K562 (cell line): ENCODE results near the gene IL1B. TPM values are rescaled to one million over a fixed set of nuclear protein-coding genes. Genes with fewer than 3 reads are reported as not detected.

ENCODE experiments used
- CHCHD3 ChIP-seq: fragments of 250-450 bp; sonication (Bioruptor Pico); IDR thresholded peaks from 2 replicates; pipeline ENCODE4 v2.1.2; 2022; ENCODE audit warnings: mild to moderate bottlenecking
- ETV1 ChIP-seq: fragments of 450-650 bp; conservative IDR thresholded peaks from 2 replicates; pipeline ENCODE4 v1.6.1; 2016; ENCODE audit warnings: missing genetic modification characterization, control low read depth, low read depth, missing compliant biosample characterization
- GATAD2B ChIP-seq: fragments of 450-650 bp; IDR thresholded peaks from 2 replicates; pipeline ENCODE4 v1.6.1; 2017; ENCODE audit warnings: mild to moderate bottlenecking, borderline replicate concordance
- GTF2E2 ChIP-seq: fragments of 200-800 bp; sonication (Bioruptor generic); IDR thresholded peaks from 2 replicates; pipeline ENCODE4 v1.6.1; 2016; ENCODE audit warnings: missing genetic modification characterization, missing compliant biosample characterization
- polyA plus RNA-seq, 8 experiments: library from polyadenylated mRNA; depleted of rRNA in 4 of 8; stranded (reverse) in 5 of 8; unstranded in 3 of 8; fragments of >200 nt; fragmentation: Nextera tagmentation in 2 of 8; fragmentation: Illumina TruSeq in 1 of 8; extraction: Ambion mirVana in 2 of 8; extraction: Trizol in 1 of 8; gene quantifications; 2 replicates each; pipeline versions ENCODE4 v1.2.1 to v1.2.3, GENCODE V29; 2011 to 2014; ENCODE audit warnings: inconsistent platforms in 1 of 8, missing spikeins in 1 of 8
- total RNA-seq, 7 experiments: library from RNA; depleted of rRNA in 6 of 7; stranded (reverse); fragments of >200 nt in 6 of 7; fragmentation: Illumina TruSeq in 2 of 7; extraction: Trizol in 2 of 7; gene quantifications; 2 replicates each; pipeline versions ENCODE4 v1.2.1 to v1.2.3, GENCODE V29; 2011 to 2021; ENCODE audit warnings: low replicate concordance in 1 of 7
- TF ChIP-seq, protein P1 (sequence below): fragments of 450-650 bp; IDR thresholded peaks from 2 replicates; pipeline ENCODE4 v1.6.1; 2016; ENCODE audit warnings: mild to moderate bottlenecking, moderate library complexity
- TF ChIP-seq, protein P2 (sequence below): fragments of 250-450 bp; sonication (Bioruptor Pico); IDR thresholded peaks from 2 replicates; pipeline ENCODE4 v1.4.0; 2020; ENCODE audit warnings: mild to moderate bottlenecking, moderate library complexity, borderline replicate concordance
- TF ChIP-seq, protein P3 (sequence below): fragments of 250-450 bp; sonication (Bioruptor Pico); IDR thresholded peaks from 2 replicates; pipeline ENCODE4 v1.8.0; 2022; ENCODE audit warnings: moderate library complexity, mild to moderate bottlenecking, inconsistent platforms

Gene IL1B
- total and polyA plus RNA-seq, 9 of the 15 experiments (the other 6 are each of a cell fraction or from before 2014, with no cell fraction given) = 0.29 TPM; not detected in 8

DNA sequence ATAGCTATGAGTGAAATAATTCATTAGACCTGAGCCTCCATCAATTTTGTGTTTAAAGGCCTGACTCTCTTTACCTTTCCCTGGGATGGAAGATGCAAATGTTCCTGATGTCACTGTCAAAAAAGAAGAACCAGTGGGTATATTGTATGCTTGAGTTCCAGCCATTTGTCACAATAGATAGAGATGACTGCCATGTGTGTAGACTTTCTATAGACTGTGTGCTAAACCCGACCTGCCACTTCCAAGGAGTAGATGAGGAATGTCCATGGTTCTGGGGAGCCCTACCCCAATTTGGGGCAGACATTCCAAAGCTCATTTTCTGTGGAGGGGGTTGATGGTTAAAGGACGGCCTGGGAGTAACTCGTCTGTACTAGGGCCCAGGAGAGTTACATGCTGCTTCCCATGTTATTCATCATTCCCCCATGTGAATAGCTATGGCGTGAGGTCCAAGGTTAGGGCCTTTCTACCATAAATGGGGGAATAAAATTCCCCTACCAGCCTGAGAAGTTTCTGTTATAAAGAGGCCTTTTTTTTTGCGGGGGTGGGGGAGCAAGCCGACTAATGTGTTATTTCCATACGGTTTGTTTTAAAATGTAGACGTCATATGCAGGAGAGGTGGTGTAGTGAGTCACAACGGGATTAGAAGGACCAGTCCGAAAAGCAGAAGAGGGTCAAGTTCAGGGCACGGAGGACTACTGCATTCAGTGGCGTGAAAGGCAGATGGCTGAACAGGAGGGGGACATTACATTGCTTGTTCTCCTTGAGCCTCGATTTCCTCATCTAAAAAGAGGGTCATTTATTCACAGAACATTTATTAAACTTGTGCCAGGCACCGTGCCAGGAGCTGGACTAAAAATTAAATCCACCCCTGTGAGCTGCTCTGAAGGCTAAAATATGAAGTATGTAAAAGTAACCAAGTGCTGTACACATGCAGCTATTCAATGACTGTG lies 24.0 kb downstream of the IL1B start (continued):
- TF ChIP-seq, protein P1, sequence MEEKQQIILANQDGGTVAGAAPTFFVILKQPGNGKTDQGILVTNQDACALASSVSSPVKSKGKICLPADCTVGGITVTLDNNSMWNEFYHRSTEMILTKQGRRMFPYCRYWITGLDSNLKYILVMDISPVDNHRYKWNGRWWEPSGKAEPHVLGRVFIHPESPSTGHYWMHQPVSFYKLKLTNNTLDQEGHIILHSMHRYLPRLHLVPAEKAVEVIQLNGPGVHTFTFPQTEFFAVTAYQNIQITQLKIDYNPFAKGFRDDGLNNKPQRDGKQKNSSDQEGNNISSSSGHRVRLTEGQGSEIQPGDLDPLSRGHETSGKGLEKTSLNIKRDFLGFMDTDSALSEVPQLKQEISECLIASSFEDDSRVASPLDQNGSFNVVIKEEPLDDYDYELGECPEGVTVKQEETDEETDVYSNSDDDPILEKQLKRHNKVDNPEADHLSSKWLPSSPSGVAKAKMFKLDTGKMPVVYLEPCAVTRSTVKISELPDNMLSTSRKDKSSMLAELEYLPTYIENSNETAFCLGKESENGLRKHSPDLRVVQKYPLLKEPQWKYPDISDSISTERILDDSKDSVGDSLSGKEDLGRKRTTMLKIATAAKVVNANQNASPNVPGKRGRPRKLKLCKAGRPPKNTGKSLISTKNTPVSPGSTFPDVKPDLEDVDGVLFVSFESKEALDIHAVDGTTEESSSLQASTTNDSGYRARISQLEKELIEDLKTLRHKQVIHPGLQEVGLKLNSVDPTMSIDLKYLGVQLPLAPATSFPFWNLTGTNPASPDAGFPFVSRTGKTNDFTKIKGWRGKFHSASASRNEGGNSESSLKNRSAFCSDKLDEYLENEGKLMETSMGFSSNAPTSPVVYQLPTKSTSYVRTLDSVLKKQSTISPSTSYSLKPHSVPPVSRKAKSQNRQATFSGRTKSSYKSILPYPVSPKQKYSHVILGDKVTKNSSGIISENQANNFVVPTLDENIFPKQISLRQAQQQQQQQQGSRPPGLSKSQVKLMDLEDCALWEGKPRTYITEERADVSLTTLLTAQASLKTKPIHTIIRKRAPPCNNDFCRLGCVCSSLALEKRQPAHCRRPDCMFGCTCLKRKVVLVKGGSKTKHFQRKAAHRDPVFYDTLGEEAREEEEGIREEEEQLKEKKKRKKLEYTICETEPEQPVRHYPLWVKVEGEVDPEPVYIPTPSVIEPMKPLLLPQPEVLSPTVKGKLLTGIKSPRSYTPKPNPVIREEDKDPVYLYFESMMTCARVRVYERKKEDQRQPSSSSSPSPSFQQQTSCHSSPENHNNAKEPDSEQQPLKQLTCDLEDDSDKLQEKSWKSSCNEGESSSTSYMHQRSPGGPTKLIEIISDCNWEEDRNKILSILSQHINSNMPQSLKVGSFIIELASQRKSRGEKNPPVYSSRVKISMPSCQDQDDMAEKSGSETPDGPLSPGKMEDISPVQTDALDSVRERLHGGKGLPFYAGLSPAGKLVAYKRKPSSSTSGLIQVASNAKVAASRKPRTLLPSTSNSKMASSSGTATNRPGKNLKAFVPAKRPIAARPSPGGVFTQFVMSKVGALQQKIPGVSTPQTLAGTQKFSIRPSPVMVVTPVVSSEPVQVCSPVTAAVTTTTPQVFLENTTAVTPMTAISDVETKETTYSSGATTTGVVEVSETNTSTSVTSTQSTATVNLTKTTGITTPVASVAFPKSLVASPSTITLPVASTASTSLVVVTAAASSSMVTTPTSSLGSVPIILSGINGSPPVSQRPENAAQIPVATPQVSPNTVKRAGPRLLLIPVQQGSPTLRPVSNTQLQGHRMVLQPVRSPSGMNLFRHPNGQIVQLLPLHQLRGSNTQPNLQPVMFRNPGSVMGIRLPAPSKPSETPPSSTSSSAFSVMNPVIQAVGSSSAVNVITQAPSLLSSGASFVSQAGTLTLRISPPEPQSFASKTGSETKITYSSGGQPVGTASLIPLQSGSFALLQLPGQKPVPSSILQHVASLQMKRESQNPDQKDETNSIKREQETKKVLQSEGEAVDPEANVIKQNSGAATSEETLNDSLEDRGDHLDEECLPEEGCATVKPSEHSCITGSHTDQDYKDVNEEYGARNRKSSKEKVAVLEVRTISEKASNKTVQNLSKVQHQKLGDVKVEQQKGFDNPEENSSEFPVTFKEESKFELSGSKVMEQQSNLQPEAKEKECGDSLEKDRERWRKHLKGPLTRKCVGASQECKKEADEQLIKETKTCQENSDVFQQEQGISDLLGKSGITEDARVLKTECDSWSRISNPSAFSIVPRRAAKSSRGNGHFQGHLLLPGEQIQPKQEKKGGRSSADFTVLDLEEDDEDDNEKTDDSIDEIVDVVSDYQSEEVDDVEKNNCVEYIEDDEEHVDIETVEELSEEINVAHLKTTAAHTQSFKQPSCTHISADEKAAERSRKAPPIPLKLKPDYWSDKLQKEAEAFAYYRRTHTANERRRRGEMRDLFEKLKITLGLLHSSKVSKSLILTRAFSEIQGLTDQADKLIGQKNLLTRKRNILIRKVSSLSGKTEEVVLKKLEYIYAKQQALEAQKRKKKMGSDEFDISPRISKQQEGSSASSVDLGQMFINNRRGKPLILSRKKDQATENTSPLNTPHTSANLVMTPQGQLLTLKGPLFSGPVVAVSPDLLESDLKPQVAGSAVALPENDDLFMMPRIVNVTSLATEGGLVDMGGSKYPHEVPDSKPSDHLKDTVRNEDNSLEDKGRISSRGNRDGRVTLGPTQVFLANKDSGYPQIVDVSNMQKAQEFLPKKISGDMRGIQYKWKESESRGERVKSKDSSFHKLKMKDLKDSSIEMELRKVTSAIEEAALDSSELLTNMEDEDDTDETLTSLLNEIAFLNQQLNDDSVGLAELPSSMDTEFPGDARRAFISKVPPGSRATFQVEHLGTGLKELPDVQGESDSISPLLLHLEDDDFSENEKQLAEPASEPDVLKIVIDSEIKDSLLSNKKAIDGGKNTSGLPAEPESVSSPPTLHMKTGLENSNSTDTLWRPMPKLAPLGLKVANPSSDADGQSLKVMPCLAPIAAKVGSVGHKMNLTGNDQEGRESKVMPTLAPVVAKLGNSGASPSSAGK = peak; percentile 59
- TF ChIP-seq ETV1 (no peak), CHCHD3 (CRISPR knock-in tag) (no peak), GATAD2B (no peak), GTF2E2 (tag) (no peak)
- TF ChIP-seq, protein P2, sequence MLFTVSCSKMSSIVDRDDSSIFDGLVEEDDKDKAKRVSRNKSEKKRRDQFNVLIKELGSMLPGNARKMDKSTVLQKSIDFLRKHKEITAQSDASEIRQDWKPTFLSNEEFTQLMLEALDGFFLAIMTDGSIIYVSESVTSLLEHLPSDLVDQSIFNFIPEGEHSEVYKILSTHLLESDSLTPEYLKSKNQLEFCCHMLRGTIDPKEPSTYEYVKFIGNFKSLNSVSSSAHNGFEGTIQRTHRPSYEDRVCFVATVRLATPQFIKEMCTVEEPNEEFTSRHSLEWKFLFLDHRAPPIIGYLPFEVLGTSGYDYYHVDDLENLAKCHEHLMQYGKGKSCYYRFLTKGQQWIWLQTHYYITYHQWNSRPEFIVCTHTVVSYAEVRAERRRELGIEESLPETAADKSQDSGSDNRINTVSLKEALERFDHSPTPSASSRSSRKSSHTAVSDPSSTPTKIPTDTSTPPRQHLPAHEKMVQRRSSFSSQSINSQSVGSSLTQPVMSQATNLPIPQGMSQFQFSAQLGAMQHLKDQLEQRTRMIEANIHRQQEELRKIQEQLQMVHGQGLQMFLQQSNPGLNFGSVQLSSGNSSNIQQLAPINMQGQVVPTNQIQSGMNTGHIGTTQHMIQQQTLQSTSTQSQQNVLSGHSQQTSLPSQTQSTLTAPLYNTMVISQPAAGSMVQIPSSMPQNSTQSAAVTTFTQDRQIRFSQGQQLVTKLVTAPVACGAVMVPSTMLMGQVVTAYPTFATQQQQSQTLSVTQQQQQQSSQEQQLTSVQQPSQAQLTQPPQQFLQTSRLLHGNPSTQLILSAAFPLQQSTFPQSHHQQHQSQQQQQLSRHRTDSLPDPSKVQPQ (CRISPR knock-in tag) = no peak
- TF ChIP-seq, protein P3, sequence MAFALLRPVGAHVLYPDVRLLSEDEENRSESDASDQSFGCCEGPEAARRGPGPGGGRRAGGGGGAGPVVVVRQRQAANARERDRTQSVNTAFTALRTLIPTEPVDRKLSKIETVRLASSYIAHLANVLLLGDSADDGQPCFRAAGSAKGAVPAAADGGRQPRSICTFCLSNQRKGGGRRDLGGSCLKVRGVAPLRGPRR (CRISPR knock-in tag) = no peak
